Mucosa of descending colon (tissue), 3 donors: ENCODE data around the gene SCFD2. TPM values are rescaled to one million over a fixed set of nuclear protein-coding genes. Genes with fewer than 3 reads are reported as not detected.

Experiments
- ATAC-seq: fragments of 200-7000 bp; cut with Tn5 transposase; one replicate; pipeline ENCODE4 v1.9.1; 2020; ENCODE audit warnings: mild to moderate bottlenecking, moderate library complexity
- DNase-seq, 3 donors: peaks; one replicate each; pipeline ENCODE4 v3.0.0-alpha.2; 2020
- H3K36me3 ChIP-seq: fragments of 200-600 bp; one replicate; pipeline ENCODE4 v1.8.0; 2021; ENCODE audit warnings: low read depth, mild to moderate bottlenecking
- H3K4me1 ChIP-seq: fragments of 200-600 bp; one replicate; pipeline ENCODE4 v1.8.0; 2021; ENCODE audit warnings: low read depth, mild to moderate bottlenecking
- H3K4me3 ChIP-seq: fragments of 200-600 bp; one replicate; pipeline ENCODE4 v1.8.0; 2021; ENCODE audit warnings: mild to moderate bottlenecking
- H3K9me3 ChIP-seq: fragments of 200-600 bp; one replicate; pipeline ENCODE4 v1.8.0; 2021; ENCODE audit warnings: mild to moderate bottlenecking
- intact Hi-C, 2 donors: fragments of 100-400 bp; cut with DNase I in 1 of 2; cut with micrococcal nuclease in 1 of 2; formaldehyde crosslinking; loops; one replicate each; pipeline versions ENCODE4 v1.11.0 to v1.11.1; 2022; cut with DNase I, micrococcal nuclease
- total RNA-seq, 3 donors: library from RNA; stranded (reverse); fragmentation: NEBNext Ultra II Directional in 2 of 3; extraction: Animal tissue kit (Norgen Biotek cat#: 25700) in 2 of 3; gene quantifications; one replicate each; pipeline versions ENCODE4 v1.2.1 to v1.2.4, GENCODE V29; 2021 to 2023
- TF ChIP-seq, protein P1 (sequence below): fragments of 200-600 bp; IDR thresholded peaks from one replicate; pipeline ENCODE4 v1.8.0; 2022; ENCODE audit warnings: antibody characterized with exemption, mild to moderate bottlenecking
- donor health status: DM: no; HTN: no; CAD: no; lungs with moderate emphysema.
- donor health status: DM: no; HTN: no; CAD: no.
- donor health status: DM: no; HTN: yes; CAD: no.

SCFD2 gene
- total RNA-seq, 3 donors from 2014 or later = 11.7 to 17.2 (median 16.0) TPM

DNA sequence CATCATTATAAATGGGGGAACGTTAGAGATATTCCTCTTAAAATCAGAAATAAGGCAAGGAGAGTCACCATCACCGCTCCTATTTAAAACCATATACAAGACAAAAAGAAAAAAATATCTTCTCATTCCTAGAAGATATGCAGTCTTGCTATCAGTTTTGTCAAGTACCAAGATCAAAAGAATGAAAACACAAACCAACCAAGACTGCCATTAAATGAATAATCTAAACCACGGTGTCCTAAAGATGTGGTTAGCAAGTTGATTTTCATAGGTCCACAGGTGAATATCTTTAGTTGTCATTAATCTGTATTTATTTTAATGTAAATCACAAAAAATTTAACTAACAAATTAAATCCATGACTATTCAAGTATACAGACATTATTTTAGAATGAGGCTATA lies 39.3 kb downstream of the SCFD2 start:
- no peak for DNase-seq
- Histone ChIP-seq H3K4me3 (no peak overlapping the region), H3K4me1 (no peaks in the 10 kb centered on the region), H3K36me3 (no peaks in the 10 kb centered on the region), H3K9me3 (no peaks in the 10 kb centered on the region)
- intact Hi-C loops = no loop called here
- TF ChIP-seq, protein P1, sequence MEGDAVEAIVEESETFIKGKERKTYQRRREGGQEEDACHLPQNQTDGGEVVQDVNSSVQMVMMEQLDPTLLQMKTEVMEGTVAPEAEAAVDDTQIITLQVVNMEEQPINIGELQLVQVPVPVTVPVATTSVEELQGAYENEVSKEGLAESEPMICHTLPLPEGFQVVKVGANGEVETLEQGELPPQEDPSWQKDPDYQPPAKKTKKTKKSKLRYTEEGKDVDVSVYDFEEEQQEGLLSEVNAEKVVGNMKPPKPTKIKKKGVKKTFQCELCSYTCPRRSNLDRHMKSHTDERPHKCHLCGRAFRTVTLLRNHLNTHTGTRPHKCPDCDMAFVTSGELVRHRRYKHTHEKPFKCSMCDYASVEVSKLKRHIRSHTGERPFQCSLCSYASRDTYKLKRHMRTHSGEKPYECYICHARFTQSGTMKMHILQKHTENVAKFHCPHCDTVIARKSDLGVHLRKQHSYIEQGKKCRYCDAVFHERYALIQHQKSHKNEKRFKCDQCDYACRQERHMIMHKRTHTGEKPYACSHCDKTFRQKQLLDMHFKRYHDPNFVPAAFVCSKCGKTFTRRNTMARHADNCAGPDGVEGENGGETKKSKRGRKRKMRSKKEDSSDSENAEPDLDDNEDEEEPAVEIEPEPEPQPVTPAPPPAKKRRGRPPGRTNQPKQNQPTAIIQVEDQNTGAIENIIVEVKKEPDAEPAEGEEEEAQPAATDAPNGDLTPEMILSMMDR = no peak
- ATAC-seq = no peak

DNA sequence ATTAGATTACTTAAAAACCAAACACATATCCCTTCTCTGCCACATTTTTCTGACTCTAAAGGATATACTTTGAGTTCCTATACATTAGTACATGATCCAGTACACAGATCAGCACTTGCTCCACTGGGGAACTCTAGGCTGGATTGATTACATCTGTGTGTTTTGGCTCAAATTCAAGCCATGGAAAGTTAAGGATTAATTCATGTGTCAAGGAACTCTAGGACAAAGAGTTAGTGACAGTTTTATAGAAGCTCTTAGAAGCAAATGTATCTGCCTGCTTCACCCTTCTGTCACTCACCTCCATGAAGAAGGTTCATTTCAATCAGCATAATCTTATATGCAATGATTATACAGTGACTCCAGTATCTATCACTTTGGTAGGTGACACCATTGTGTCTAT lies 43.2 kb downstream of the SCFD2 start:
- ATAC-seq = peak; percentile 83
- peak in 1 of 3 donors; percentile 13 for DNase-seq
- Histone ChIP-seq H3K4me3 (no peak overlapping the region), H3K36me3 (no peaks in the 10 kb centered on the region), H3K4me1 (no peaks in the 10 kb centered on the region), H3K9me3 (no peaks in the 10 kb centered on the region)
- intact Hi-C loops = no loop called here
- TF ChIP-seq, protein P1 = no peak

DNA sequence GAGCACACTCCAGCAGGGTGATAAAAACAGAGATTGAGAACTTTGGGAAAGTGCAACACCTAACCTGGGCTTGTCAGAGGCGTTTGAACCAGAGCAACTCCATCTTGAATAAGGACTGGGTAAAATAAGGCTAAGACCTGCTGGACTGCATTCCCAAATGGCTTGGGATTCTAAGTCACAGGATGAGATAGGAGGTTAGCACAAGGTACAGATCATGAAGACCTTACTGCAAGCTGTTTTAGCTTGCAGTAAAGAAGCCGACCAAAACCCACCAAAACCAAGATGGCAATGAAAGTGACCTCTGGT lies 43.9 kb downstream of the SCFD2 start:
- intact Hi-C loops = no loop called here
- Histone ChIP-seq H3K9me3 (no peaks in the 10 kb centered on the region), H3K36me3 (no peaks in the 10 kb centered on the region), H3K4me1 (no peaks in the 10 kb centered on the region), H3K4me3 (no peak overlapping the region)
- TF ChIP-seq, protein P1 = no peak
- ATAC-seq = no peak
- DNase-seq = no peak

DNA sequence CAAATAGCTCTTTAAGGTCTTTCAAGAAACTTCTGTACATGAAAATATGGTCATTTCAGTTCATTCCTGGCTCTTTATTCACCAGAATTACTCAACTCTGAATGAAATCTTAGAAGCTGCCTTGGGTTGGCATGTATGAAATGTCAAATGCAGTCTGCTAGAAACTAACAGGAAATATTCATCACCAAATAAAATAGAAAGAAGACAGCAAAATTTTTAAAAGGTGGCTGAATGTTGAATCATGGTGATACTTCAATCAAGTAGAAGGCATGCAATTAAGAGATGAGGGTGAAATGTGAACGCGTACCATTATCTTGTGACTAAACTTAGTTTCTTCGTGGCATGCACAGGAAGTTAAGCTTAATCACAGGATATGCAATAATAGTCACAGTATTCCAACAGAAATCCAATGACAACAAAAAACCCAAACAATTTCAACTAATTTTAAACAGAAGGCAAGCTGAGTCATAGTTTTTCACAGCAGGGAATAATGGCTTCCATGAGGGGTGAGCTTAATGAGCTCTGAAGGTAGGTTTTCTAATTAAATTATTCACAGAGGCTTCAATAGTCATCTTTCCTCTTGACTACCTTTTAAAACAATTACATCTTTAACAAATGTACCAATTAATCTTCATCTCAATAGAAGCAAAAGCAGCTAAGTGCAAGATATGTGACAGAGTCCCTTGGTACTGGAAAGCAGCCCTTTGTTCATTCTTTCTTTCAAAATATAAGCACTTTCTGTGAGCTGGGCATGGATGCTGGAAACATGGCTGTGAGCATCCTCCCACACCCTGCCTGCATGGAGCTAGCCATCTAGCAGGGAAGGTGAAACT lies 44.5 kb downstream of the SCFD2 start:
- Histone ChIP-seq H3K4me3 (no peak overlapping the region), H3K9me3 (no peaks in the 10 kb centered on the region), H3K4me1 (no peaks in the 10 kb centered on the region), H3K36me3 (no peaks in the 10 kb centered on the region)
- intact Hi-C loops = no loop called here
- DNase-seq (no peak), ATAC-seq (no peak)
- TF ChIP-seq, protein P1 = no peak

DNA sequence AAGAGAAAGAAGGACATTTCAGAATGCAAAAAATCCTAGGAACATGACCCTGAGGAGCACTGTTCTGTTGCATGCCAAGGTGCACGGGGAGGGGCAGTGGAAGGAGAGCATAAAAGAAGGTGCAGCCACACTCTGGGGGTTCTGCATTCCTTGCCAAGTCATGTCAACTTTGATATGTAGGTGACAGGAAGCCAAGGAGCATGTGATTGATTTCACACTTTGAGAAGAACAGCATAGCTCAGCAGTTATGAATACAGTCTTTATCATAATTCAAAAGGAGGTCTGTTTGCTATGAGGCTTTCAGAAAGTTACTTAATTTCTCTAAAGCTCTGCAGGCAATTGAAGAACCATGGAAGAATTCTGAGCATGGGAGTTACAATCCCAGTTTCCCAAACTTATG lies 50.6 kb downstream of the SCFD2 start:
- peak; percentile 45 for ATAC-seq
- DNase-seq = peak in 1 of 3 donors; percentile 19

More for the DNA sequence above, 50.6 kb downstream of the SCFD2 start:
- no peaks in the 10 kb centered on the region for H3K9me3 ChIP-seq
- H3K36me3 ChIP-seq = no peaks in the 10 kb centered on the region
- intact Hi-C loops = no loop called here
- peaks cover 8% of the 10 kb centered on the region for H3K4me1 ChIP-seq
- TF ChIP-seq, protein P1 = no peak
- no peak overlapping the region for H3K4me3 ChIP-seq
